HepG2 (cell line): Measurements from ENCODE around the gene NAMPT. TPM values are rescaled to one million over a fixed set of nuclear protein-coding genes. Genes with fewer than 3 reads are reported as not detected.
A peak's percentile ranks its signal among the peaks of the same experiment; 100 is the strongest.

ENCODE experiments used
- ARNTL ChIP-seq: sonication (generic); formaldehyde crosslinking; IDR thresholded peaks from 2 replicates; pipeline ENCODE4 v1.4.0; 2020; ENCODE audit warnings: mild to moderate bottlenecking, missing genetic modification reagents
- CREB1 ChIP-seq, 2 experiments: fragments of 450-650 bp in 1 of 2; IDR thresholded peaks; 2 replicates each; pipeline ENCODE4 v1.6.1; 2016 to 2017; ENCODE audit warnings: control low read depth in 1 of 2, mild to moderate bottlenecking in 1 of 2, missing compliant biosample characterization in 1 of 2, missing genetic modification characterization in 1 of 2
- ELF1 ChIP-seq: sonication (generic); formaldehyde crosslinking; IDR thresholded peaks from 2 replicates; pipeline ENCODE4 v1.4.0; 2020; ENCODE audit warnings: missing genetic modification reagents
- FUBP1 ChIP-seq: sonication (generic); formaldehyde crosslinking; IDR thresholded peaks from 2 replicates; pipeline ENCODE4 v1.5.1; 2020; ENCODE audit warnings: missing genetic modification reagents, mild to moderate bottlenecking, borderline replicate concordance
- GABPA ChIP-seq, 2 experiments: IDR thresholded peaks; 2 replicates each; pipeline ENCODE4 v1.6.1; 2011 to 2016; ENCODE audit warnings: low read depth in 2 of 2, low read length in 1 of 2, missing biosample characterization in 1 of 2, missing genetic modification characterization in 1 of 2
- MZF1 ChIP-seq: sonication (generic); formaldehyde crosslinking; IDR thresholded peaks from 2 replicates; pipeline ENCODE4 v1.8.1; 2023; ENCODE audit warnings: mild to moderate bottlenecking, missing genetic modification reagents, borderline replicate concordance
- NCOA5 ChIP-seq: sonication (generic); formaldehyde crosslinking; IDR thresholded peaks from 2 replicates; pipeline ENCODE4 v1.4.0; 2020; ENCODE audit warnings: missing genetic modification reagents
- SMYD3 ChIP-seq: sonication (generic); formaldehyde crosslinking; IDR thresholded peaks from 2 replicates; pipeline ENCODE4 v1.8.1; 2023; ENCODE audit warnings: mild to moderate bottlenecking, missing genetic modification reagents
- SP1 ChIP-seq, 2 experiments: fragments of 450-650 bp in 1 of 2; sonication (generic) in 1 of 2; formaldehyde crosslinking in 1 of 2; IDR thresholded peaks; 2 replicates each; pipeline versions ENCODE4 v1.4.0 to v1.6.1; 2016 to 2020; ENCODE audit warnings: missing genetic modification reagents in 1 of 2
- ZNF235 ChIP-seq: sonication (generic); formaldehyde crosslinking; IDR thresholded peaks from 2 replicates; pipeline ENCODE4 v1.8.1; 2023; ENCODE audit warnings: mild to moderate bottlenecking, missing genetic modification reagents, borderline replicate concordance
- ZNF337 ChIP-seq: sonication (generic); formaldehyde crosslinking; IDR thresholded peaks from 2 replicates; pipeline ENCODE4 v1.5.1; 2020; ENCODE audit warnings: missing genetic modification reagents, low read depth, mild to moderate bottlenecking, borderline replicate concordance
- ZNF407 ChIP-seq: sonication (generic); formaldehyde crosslinking; IDR thresholded peaks from one replicate; pipeline ENCODE4 v1.5.1; 2020; ENCODE audit warnings: mild to moderate bottlenecking, missing genetic modification reagents; ENCODE audit errors: not compliant biosample characterization
- ZNF510 ChIP-seq: sonication (generic); formaldehyde crosslinking; IDR thresholded peaks from 2 replicates; pipeline ENCODE4 v1.4.0; 2020; ENCODE audit warnings: low read depth, mild to moderate bottlenecking, missing genetic modification reagents
- ZNF569 ChIP-seq: sonication (generic); formaldehyde crosslinking; IDR thresholded peaks from 2 replicates; pipeline ENCODE4 v1.5.0; 2020; ENCODE audit warnings: mild to moderate bottlenecking, missing genetic modification reagents, moderate library complexity, borderline replicate concordance
- ZNF572 ChIP-seq: sonication (generic); formaldehyde crosslinking; IDR thresholded peaks from 2 replicates; pipeline ENCODE4 v1.5.1; 2020; ENCODE audit warnings: mild to moderate bottlenecking, missing genetic modification reagents
- ZNF577 ChIP-seq: sonication (generic); formaldehyde crosslinking; IDR thresholded peaks from 2 replicates; pipeline ENCODE4 v1.4.0; 2020; ENCODE audit warnings: mild to moderate bottlenecking, low read depth, missing genetic modification reagents, borderline replicate concordance
- ZNF720 ChIP-seq: sonication (generic); formaldehyde crosslinking; IDR thresholded peaks from 2 replicates; pipeline ENCODE4 v1.4.0; 2020; ENCODE audit warnings: missing genetic modification reagents
- ZNF768 ChIP-seq: sonication (generic); formaldehyde crosslinking; IDR thresholded peaks from 2 replicates; pipeline ENCODE4 v1.4.0; 2020; ENCODE audit warnings: missing genetic modification reagents
- polyA plus RNA-seq, 8 experiments: library from polyadenylated mRNA; depleted of rRNA in 3 of 8; stranded (reverse) in 7 of 8; unstranded in 1 of 8; fragments of >200 nt; fragmentation: Illumina TruSeq in 4 of 8; extraction: Trizol in 4 of 8; gene quantifications; 2 replicates each; pipeline versions ENCODE4 v1.2.1 to v1.2.3, GENCODE V29; 2011 to 2016; ENCODE audit warnings: low read depth in 4 of 8, missing spikeins in 1 of 8, mixed read lengths in 1 of 8; ENCODE audit not compliant: insufficient read depth in 1 of 8
- total RNA-seq, 5 experiments: library from RNA; depleted of rRNA; stranded (reverse); fragments of >200 nt; fragmentation: Illumina TruSeq; extraction: Trizol; gene quantifications; 2 replicates each; pipeline ENCODE4 v1.2.3, GENCODE V29; 2016; ENCODE audit warnings: low read depth in 1 of 5

The NAMPT gene
- total and polyA plus RNA-seq, 2 of the 13 experiments (the other 11 are each of a cell fraction or from before 2014, with no cell fraction given) = 15.8 to 67.7 TPM

GRCh38 chr7:106285051-106285854, 470 bp upstream of the NAMPT start (continued):
- no peak for TF ChIP-seq ZNF407
- TF ChIP-seq ZNF768 (CRISPR knock-in tag) = no peak; the same call in 1 of the 2 replicates
- TF ChIP-seq SMYD3 (CRISPR knock-in tag) = no peak; the same call in 1 of the 2 replicates
- TF ChIP-seq FUBP1 (CRISPR knock-in tag) = no peak
- TF ChIP-seq MZF1 (CRISPR knock-in tag) = no peak
- 0 out of 2 replicates have a peak, but pooled peaks have one; percentile 74 for TF ChIP-seq ZNF572 (CRISPR knock-in tag)
- no peak for TF ChIP-seq ZNF577
- TF ChIP-seq CREB1 (IDR thresholded peaks at IDR 0.05) = peak; percentile 90
- TF ChIP-seq CREB1 (CRISPR knock-in tag; IDR thresholded peaks at IDR 0.05) = 0 out of 2 replicates have a peak, but pooled peaks have one; percentile 25
- TF ChIP-seq ZNF720 = no peak
- no peak for TF ChIP-seq NCOA5
- TF ChIP-seq ZNF235 = no peak
- TF ChIP-seq ELF1 (CRISPR knock-in tag) = no peak
- TF ChIP-seq GABPA (IDR thresholded peaks at IDR 0.05; ENCODE audit: low read depth, low read length) = no peak
- TF ChIP-seq GABPA (CRISPR knock-in tag; IDR thresholded peaks at IDR 0.05; ENCODE audit: low read depth) = 0 out of 2 replicates have a peak, but pooled peaks have one; percentile 19
- no peak for TF ChIP-seq SP1 (IDR thresholded peaks at IDR 0.05)
- peak; percentile 74; the same call in 1 of the 2 replicates for TF ChIP-seq SP1 (CRISPR knock-in tag; IDR thresholded peaks at IDR 0.05)
- peak; percentile 98 for TF ChIP-seq ARNTL (CRISPR knock-in tag)
- peak; percentile 77; the same call in 1 of the 2 replicates for TF ChIP-seq ZNF569 (CRISPR knock-in tag)
- TF ChIP-seq ZNF510 (CRISPR knock-in tag) = peak; percentile 89; the same call in 1 of the 2 replicates
- no peak for TF ChIP-seq ZNF337 (CRISPR knock-in tag)
